H1 (cell line): ENCODE measurements around the gene DOCK1. TPM values are rescaled to one million over a fixed set of nuclear protein-coding genes. Genes with fewer than 3 reads are reported as not detected.

Source experiments
- CTCF ChIA-PET: fragments of 300-600 bp; sonication (Branson Sonifier 250); formaldehyde crosslinking; loops from one replicate; lab custom pipeline; 2021; ENCODE audit not compliant: partially characterized antibody; lab: Charles Lee
- POLR2A ChIA-PET: fragments of 300-600 bp; sonication (Branson Sonifier 250); formaldehyde crosslinking; loops from one replicate; lab custom pipeline; 2021; ENCODE audit warnings: inconsistent platforms; ENCODE audit not compliant: partially characterized antibody; lab: Charles Lee
- DNase-seq, 2 experiments: peaks; one replicate each; pipeline versions ENCODE4 v3.0.0 to v3.0.0-alpha.2; 2010 to 2022; ENCODE audit warnings: low spot score in 2 of 2, low read depth in 1 of 2, mixed read lengths in 1 of 2
- FAIRE-seq: peaks from 2 replicates; lab custom pipeline; 2011; peaks lifted over from hg19 to GRCh38; lab: Jason Lieb, UNC
- H2AFZ ChIP-seq: 2 replicates; pipeline ENCODE4 v1.8.1; 2012; ENCODE audit warnings: low read length, inconsistent platforms
- H2AK5ac ChIP-seq: 2 replicates; pipeline ENCODE4 v1.6.1; 2013; ENCODE audit warnings: low read depth, low read length
- H2BK120ac ChIP-seq: replicated peaks from 2 replicates; pipeline ENCODE3; 2013; ENCODE audit warnings: low read depth, low read length, inconsistent platforms
- H2BK12ac ChIP-seq: 2 replicates; pipeline ENCODE4 v1.6.1; 2013; ENCODE audit warnings: low read depth, low read length
- H2BK15ac ChIP-seq: 2 replicates; pipeline ENCODE4 v1.6.1; 2013; ENCODE audit warnings: low read length
- H2BK20ac ChIP-seq: 2 replicates; pipeline ENCODE4 v1.6.1; 2013; ENCODE audit warnings: low read length
- H2BK5ac ChIP-seq: 2 replicates; pipeline ENCODE4 v1.6.1; 2013; ENCODE audit warnings: low read depth, low read length
- H3K14ac ChIP-seq: 2 replicates; pipeline ENCODE4 v1.6.1; 2013; ENCODE audit warnings: inconsistent platforms; ENCODE audit not compliant: insufficient read length
- H3K18ac ChIP-seq: 2 replicates; pipeline ENCODE4 v1.6.1; 2013; ENCODE audit warnings: low read length; ENCODE audit errors: extremely low read depth
- H3K23ac ChIP-seq: 2 replicates; pipeline ENCODE4 v1.6.1; 2013; ENCODE audit warnings: inconsistent platforms; ENCODE audit not compliant: insufficient read length
- H3K23me2 ChIP-seq: 2 replicates; pipeline ENCODE4 v1.6.1; 2013; ENCODE audit warnings: low read depth, low read length
- H3K27ac ChIP-seq: 2 replicates; pipeline ENCODE4 v1.6.1; 2011; ENCODE audit warnings: low read depth, low read length, inconsistent platforms
- H3K27me3 ChIP-seq, 4 experiments: replicated peaks in 1 of 4; 1 replicate in 1 of 4; 2 replicates in 3 of 4; pipeline versions ENCODE4 v1.6.1 to v1.8.1; 2011 to 2013; ENCODE audit warnings: low read length in 3 of 4, mild to moderate bottlenecking in 3 of 4, inconsistent platforms in 2 of 4, mixed read lengths in 2 of 4, moderate library complexity in 1 of 4; ENCODE audit not compliant: control insufficient read depth in 3 of 4, insufficient read depth in 3 of 4; ENCODE audit errors: extremely low read depth in 1 of 4
- H3K36me3 ChIP-seq, 4 experiments: 2 replicates each; pipeline versions ENCODE4 v1.6.1 to v1.8.1; 2011 to 2013; ENCODE audit warnings: mild to moderate bottlenecking in 4 of 4, low read length in 3 of 4, moderate library complexity in 2 of 4, control low read depth in 1 of 4, inconsistent platforms in 1 of 4; ENCODE audit not compliant: insufficient read depth in 4 of 4, control insufficient read depth in 2 of 4
- H3K4ac ChIP-seq: replicated peaks from 2 replicates; pipeline ENCODE3; 2013; ENCODE audit warnings: low read length, low read depth, mixed read lengths, inconsistent platforms; ENCODE audit not compliant: insufficient read length
- H3K4me1 ChIP-seq, 4 experiments: replicated peaks in 1 of 4; 1 replicate in 1 of 4; 2 replicates in 3 of 4; pipeline versions ENCODE4 v1.6.1 to v1.8.1; 2011 to 2013; ENCODE audit warnings: low read length in 3 of 4, inconsistent platforms in 2 of 4, mixed read lengths in 1 of 4; ENCODE audit not compliant: insufficient read depth in 4 of 4, control insufficient read depth in 3 of 4
- H3K4me2 ChIP-seq, 2 experiments: 2 replicates each; pipeline versions ENCODE4 v1.6.1 to v1.8.1; 2011 to 2013; ENCODE audit warnings: low read depth in 2 of 2, low read length in 2 of 2, control low read depth in 1 of 2, inconsistent platforms in 1 of 2, mild to moderate bottlenecking in 1 of 2; ENCODE audit not compliant: insufficient read depth in 1 of 2
- H3K4me3 ChIP-seq, 4 experiments: fragments of 200-600, 300-600 bp in 1 of 4; sonication (generic), shearing (Covaris generic), sonication (Bioruptor Twin) in 1 of 4; 2 replicates each; pipeline versions ENCODE4 v1.5.1 to v1.8.1; 2011 to 2016; ENCODE audit warnings: low read length in 4 of 4, low read depth in 3 of 4, control low read depth in 2 of 4, inconsistent platforms in 2 of 4, mild to moderate bottlenecking in 2 of 4, mixed read lengths in 1 of 4, moderate library complexity in 1 of 4; ENCODE audit not compliant: insufficient read depth in 2 of 4; ENCODE audit errors: extremely low read depth in 1 of 4
- H3K56ac ChIP-seq: replicated peaks from 2 replicates; pipeline ENCODE3; 2013; ENCODE audit warnings: low read depth, mild to moderate bottlenecking, mixed read lengths, low read length, inconsistent platforms; ENCODE audit not compliant: insufficient read length
- H3K79me1 ChIP-seq: 2 replicates; pipeline ENCODE4 v1.6.1; 2013; ENCODE audit warnings: low read depth, low read length, control low read depth
- H3K79me2 ChIP-seq, 2 experiments: 2 replicates each; pipeline versions ENCODE4 v1.6.1 to v1.8.1; 2012 to 2013; ENCODE audit warnings: low read length in 2 of 2, mild to moderate bottlenecking in 2 of 2, inconsistent platforms in 1 of 2; ENCODE audit not compliant: insufficient read depth in 2 of 2, control insufficient read depth in 1 of 2
- H3K9ac ChIP-seq, 4 experiments: replicated peaks in 1 of 4; 1 replicate in 1 of 4; 2 replicates in 3 of 4; pipeline versions ENCODE4 v1.6.1 to v1.8.1; 2011 to 2013; ENCODE audit warnings: low read depth in 3 of 4, low read length in 3 of 4, control low read depth in 2 of 4, mild to moderate bottlenecking in 2 of 4, moderate library complexity in 2 of 4, inconsistent platforms in 1 of 4; ENCODE audit errors: extremely low read depth in 1 of 4
- H3K9me3 ChIP-seq, 2 experiments: 2 replicates each; pipeline versions ENCODE4 v1.6.1 to v1.8.1; 2012 to 2013; ENCODE audit warnings: mild to moderate bottlenecking in 2 of 2, moderate library complexity in 2 of 2, control low read depth in 1 of 2, inconsistent platforms in 1 of 2, low read depth in 1 of 2, low read length in 1 of 2, mixed read lengths in 1 of 2; ENCODE audit not compliant: insufficient read depth in 2 of 2
- H4K20me1 ChIP-seq, 2 experiments: replicated peaks in 1 of 2; 2 replicates each; pipeline versions ENCODE3 to v1.8.1; 2011 to 2013; ENCODE audit warnings: inconsistent platforms in 2 of 2, low read length in 2 of 2, mild to moderate bottlenecking in 1 of 2; ENCODE audit not compliant: insufficient read depth in 2 of 2, control insufficient read depth in 1 of 2
- H4K5ac ChIP-seq: 2 replicates; pipeline ENCODE4 v1.6.1; 2013; ENCODE audit warnings: low read length, low read depth, mixed read lengths, inconsistent platforms; ENCODE audit not compliant: insufficient read length
- H4K8ac ChIP-seq: 2 replicates; pipeline ENCODE4 v1.8.0; 2013; ENCODE audit warnings: mild to moderate bottlenecking, moderate library complexity, low read length, inconsistent platforms; ENCODE audit not compliant: insufficient read depth; ENCODE audit errors: extremely low read depth
- H4K91ac ChIP-seq: replicated peaks from 2 replicates; pipeline ENCODE3; 2013; ENCODE audit warnings: low read length, mixed read lengths, inconsistent platforms; ENCODE audit not compliant: insufficient read length
- CBX5 ChIP-seq: fragments of 300-800, 300-1000 bp; sonication (generic); IDR thresholded peaks from 2 replicates; pipeline ENCODE4 v1.7.1; 2016; ENCODE audit warnings: antibody characterized with exemption, low read length, low read depth
- FOSL1 ChIP-seq: IDR thresholded peaks from 2 replicates; pipeline ENCODE4 v1.6.1; 2011; ENCODE audit warnings: mild to moderate bottlenecking, low read depth, low read length, moderate library complexity; ENCODE audit not compliant: insufficient read depth
- GTF2F1 ChIP-seq: IDR thresholded peaks from 2 replicates; pipeline ENCODE4 v1.6.1; 2012; ENCODE audit warnings: low read depth, low read length, improper control_type of control experiment, borderline replicate concordance
- TAF1 ChIP-seq: IDR thresholded peaks from 2 replicates; pipeline ENCODE4 v1.6.1; 2011; ENCODE audit warnings: mild to moderate bottlenecking, low read depth, low read length
- WGBS, 2 experiments: shearing (Covaris generic) in 1 of 2; methylation state at CpG; one replicate each; pipeline versions ENCODE4 v1.1.6 to v1.1.7; 2013 to 2015; ENCODE audit warnings: low lambda C conversion rate in 2 of 2, mixed read lengths in 2 of 2, inconsistent platforms in 1 of 2, low coverage in 1 of 2, missing lambda C conversion rate in 1 of 2; ENCODE audit not compliant: insufficient replicate concordance in 2 of 2, insufficient coverage in 1 of 2, insufficient read length in 1 of 2; ENCODE audit errors: extremely low coverage in 1 of 2, missing lambda C conversion rate in 1 of 2; 5-methylcytosine and 5-hydroxymethylcytosine counted together
- polyA plus RNA-seq, 7 experiments: library from polyadenylated mRNA; depleted of rRNA in 3 of 7; stranded (reverse) in 5 of 7; unstranded in 2 of 7; fragments of >200 nt in 5 of 7; fragments of 200-250 nt in 2 of 7; gene quantifications; 1 replicate in 5 of 7; 2 replicates in 1 of 7; 4 replicates in 1 of 7; pipeline versions ENCODE4 v1.2.1 to v1.2.3, GENCODE V29; 2011 to 2013; ENCODE audit warnings: missing spikeins in 2 of 7, mixed read lengths in 2 of 7
- total RNA-seq: library from RNA; stranded (reverse); fragmentation: NEBNext Ultra II Directional; extraction: Animal tissue kit (Norgen Biotek cat#: 25700); gene quantifications from 2 replicates; pipeline ENCODE4 v1.2.1, GENCODE V29; 2021
- TF ChIP-seq, protein P1 (sequence below): IDR thresholded peaks from 2 replicates; pipeline ENCODE4 v1.6.1; 2012; ENCODE audit warnings: inconsistent platforms
- TF ChIP-seq, protein P2 (sequence below): IDR thresholded peaks from 2 replicates; pipeline ENCODE4 v1.6.1; 2012; ENCODE audit warnings: low read length, inconsistent platforms

DOCK1 gene
- total and polyA plus RNA-seq, 2 of the 8 experiments (the other 6 are each of a cell fraction or from before 2014, with no cell fraction given): 11.6 to 53.0 TPM

DNA sequence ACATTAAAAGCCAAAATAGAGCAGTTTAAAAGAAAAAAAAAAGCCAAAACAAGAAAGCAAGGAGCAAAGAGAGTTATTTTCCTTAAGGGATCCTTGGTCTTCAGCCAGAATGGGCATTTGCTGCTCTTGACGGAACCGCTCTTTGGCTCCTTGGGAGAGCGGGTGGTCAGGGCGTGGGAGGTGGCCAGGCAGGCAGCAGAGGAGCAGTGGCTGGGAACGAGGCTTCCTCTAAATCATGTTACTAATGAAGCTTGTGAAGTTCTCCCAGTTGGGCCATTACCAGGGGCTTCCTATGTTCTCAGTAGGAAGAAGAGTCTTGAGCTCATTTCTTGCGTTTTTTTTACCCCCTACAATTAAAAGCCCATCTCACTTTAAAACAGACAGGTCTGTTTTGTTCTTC, 116.6 kb downstream of the DOCK1 start:
- no peak overlapping the region for H3K27ac ChIP-seq
- ChIA-PET CTCF (interaction anchor here (2.4 kb wide), 1 partner anchor 11 kb away, joined by 9 read pairs; no protein-coding TSS in a partner anchor), POLR2A (no interaction called here)
- H3K4me1 ChIP-seq: no peaks in the 10 kb centered on the region
- no peak overlapping the region for H3K4me2 ChIP-seq
- H2AK5ac ChIP-seq: no peak overlapping the region
- H3K56ac ChIP-seq: no peak overlapping the region
- FAIRE-seq (no peak), DNase-seq (no peak)
- H2BK15ac ChIP-seq: no peak overlapping the region
- peaks cover 5% of the 10 kb centered on the region for H3K23me2 ChIP-seq
- H4K20me1 ChIP-seq: peaks cover 0 to 15% of the 10 kb centered on the region in 2 experiments
- no peak overlapping the region for H2BK5ac ChIP-seq
- no peak overlapping the region for H4K8ac ChIP-seq
- H2BK12ac ChIP-seq: no peak overlapping the region
- H3K4ac ChIP-seq: no peak overlapping the region
- H4K91ac ChIP-seq: no peak overlapping the region
- no peak overlapping the region for H3K18ac ChIP-seq
- H3K14ac ChIP-seq: no peak overlapping the region
- no peaks in the 10 kb centered on the region for H3K79me2 ChIP-seq
- no peak overlapping the region for H2BK20ac ChIP-seq
- H3K9me3 ChIP-seq: no peaks in the 10 kb centered on the region
- no peak overlapping the region for H4K5ac ChIP-seq
- H3K36me3 ChIP-seq: peaks cover 9 to 25% (median 18%) of the 10 kb centered on the region in 4 experiments; a peak in 5 of 8 replicates
- 98% methylated on average over 6 of the region's 6 CpGs; no CpG with 5 or more reads in 1 of the 2 experiments for WGBS, 2 experiments
- no peaks in the 10 kb centered on the region for H3K27me3 ChIP-seq
- H3K4me3 ChIP-seq: no peak overlapping the region
- no peak overlapping the region for H2BK120ac ChIP-seq
- H3K79me1 ChIP-seq: peaks cover under 1% of the 10 kb centered on the region; the same call in 1 of the 2 replicates
- H3K9ac ChIP-seq: no peak overlapping the region
- H2AFZ ChIP-seq: no peak overlapping the region
- no peak overlapping the region for H3K23ac ChIP-seq
- TF ChIP-seq TAF1: no peak
- no peak for TF ChIP-seq FOSL1
- TF ChIP-seq, protein P1, sequence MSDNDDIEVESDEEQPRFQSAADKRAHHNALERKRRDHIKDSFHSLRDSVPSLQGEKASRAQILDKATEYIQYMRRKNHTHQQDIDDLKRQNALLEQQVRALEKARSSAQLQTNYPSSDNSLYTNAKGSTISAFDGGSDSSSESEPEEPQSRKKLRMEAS: no peak
- TF ChIP-seq GTF2F1: no peak
- TF ChIP-seq, protein P2, sequence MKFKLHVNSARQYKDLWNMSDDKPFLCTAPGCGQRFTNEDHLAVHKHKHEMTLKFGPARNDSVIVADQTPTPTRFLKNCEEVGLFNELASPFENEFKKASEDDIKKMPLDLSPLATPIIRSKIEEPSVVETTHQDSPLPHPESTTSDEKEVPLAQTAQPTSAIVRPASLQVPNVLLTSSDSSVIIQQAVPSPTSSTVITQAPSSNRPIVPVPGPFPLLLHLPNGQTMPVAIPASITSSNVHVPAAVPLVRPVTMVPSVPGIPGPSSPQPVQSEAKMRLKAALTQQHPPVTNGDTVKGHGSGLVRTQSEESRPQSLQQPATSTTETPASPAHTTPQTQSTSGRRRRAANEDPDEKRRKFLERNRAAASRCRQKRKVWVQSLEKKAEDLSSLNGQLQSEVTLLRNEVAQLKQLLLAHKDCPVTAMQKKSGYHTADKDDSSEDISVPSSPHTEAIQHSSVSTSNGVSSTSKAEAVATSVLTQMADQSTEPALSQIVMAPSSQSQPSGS: no peak
- TF ChIP-seq CBX5: no peak
